HCT116 (cell line): Measurements from ENCODE around the gene JSRP1.

Source experiments
- EZH2 ChIP-seq: fragments of 200-600 bp; sonication (generic); IDR thresholded peaks from 2 replicates; pipeline ENCODE4 v1.6.1; 2017; ENCODE audit warnings: antibody characterized with exemption, mixed run types
- EZH2phosphoT487 ChIP-seq: fragments of 200-600 bp; IDR thresholded peaks from 2 replicates; pipeline ENCODE4 v1.6.1; 2018; ENCODE audit warnings: antibody characterized with exemption, borderline replicate concordance
- POLR2A ChIP-seq: IDR thresholded peaks from 2 replicates; pipeline ENCODE4 v1.7.0; 2011; ENCODE audit warnings: borderline replicate concordance; ENCODE audit not compliant: insufficient read depth, insufficient read length; ENCODE audit errors: extremely low read depth
- POLR2AphosphoS5 ChIP-seq: IDR thresholded peaks from 2 replicates; pipeline ENCODE4 v1.6.1; 2011; ENCODE audit warnings: mild to moderate bottlenecking, low read depth, low read length, moderate library complexity
- SP1 ChIP-seq: IDR thresholded peaks from 2 replicates; pipeline ENCODE4 v1.6.1; 2012; ENCODE audit warnings: low read depth
- YY1 ChIP-seq: IDR thresholded peaks from 2 replicates; pipeline ENCODE4 v1.6.1; 2011; ENCODE audit warnings: low read length, low read depth, moderate library complexity, mild to moderate bottlenecking; ENCODE audit not compliant: insufficient replicate concordance; ENCODE audit errors: extremely low read depth
- ZFX ChIP-seq: fragments of 450-650 bp; IDR thresholded peaks from 2 replicates; pipeline ENCODE4 v1.6.1; 2017
- ZNF274 ChIP-seq: fragments of 200-500 bp; sonication (Bioruptor generic); IDR thresholded peaks from 2 replicates; pipeline ENCODE4 v1.6.1; 2014; ENCODE audit warnings: mild to moderate bottlenecking, low read depth, low read length, inconsistent platforms
- TF ChIP-seq, protein P1 (sequence below): IDR thresholded peaks from 2 replicates; pipeline ENCODE4 v1.6.1; 2011; ENCODE audit warnings: mild to moderate bottlenecking, low read length, moderate library complexity; ENCODE audit not compliant: insufficient replicate concordance; ENCODE audit errors: extremely low read depth
- TF ChIP-seq, protein P2 (sequence below), 3 experiments: fragments of 200-600 bp in 1 of 3; sonication (generic) in 1 of 3; IDR thresholded peaks in 2 of 3; conservative IDR thresholded peaks in 1 of 3; 2 replicates each; pipeline ENCODE4 v1.5.1; 2012 to 2017; ENCODE audit warnings: low read depth in 2 of 3, low read length in 2 of 3, antibody characterized with exemption in 1 of 3, borderline replicate concordance in 1 of 3, control low read depth in 1 of 3, mild to moderate bottlenecking in 1 of 3, mixed read lengths in 1 of 3, mixed run types in 1 of 3, moderate library complexity in 1 of 3; ENCODE audit not compliant: insufficient read depth in 1 of 3
- TF ChIP-seq, protein P3 (sequence below): IDR thresholded peaks from 2 replicates; pipeline ENCODE4 v1.6.1; 2012
- TF ChIP-seq, protein P4 (sequence below): IDR thresholded peaks from 2 replicates; pipeline ENCODE4 v1.6.1; 2012; ENCODE audit warnings: low read depth
- TF ChIP-seq, protein P5 (sequence below): IDR thresholded peaks from 2 replicates; pipeline ENCODE4 v1.6.1; 2012

DNA sequence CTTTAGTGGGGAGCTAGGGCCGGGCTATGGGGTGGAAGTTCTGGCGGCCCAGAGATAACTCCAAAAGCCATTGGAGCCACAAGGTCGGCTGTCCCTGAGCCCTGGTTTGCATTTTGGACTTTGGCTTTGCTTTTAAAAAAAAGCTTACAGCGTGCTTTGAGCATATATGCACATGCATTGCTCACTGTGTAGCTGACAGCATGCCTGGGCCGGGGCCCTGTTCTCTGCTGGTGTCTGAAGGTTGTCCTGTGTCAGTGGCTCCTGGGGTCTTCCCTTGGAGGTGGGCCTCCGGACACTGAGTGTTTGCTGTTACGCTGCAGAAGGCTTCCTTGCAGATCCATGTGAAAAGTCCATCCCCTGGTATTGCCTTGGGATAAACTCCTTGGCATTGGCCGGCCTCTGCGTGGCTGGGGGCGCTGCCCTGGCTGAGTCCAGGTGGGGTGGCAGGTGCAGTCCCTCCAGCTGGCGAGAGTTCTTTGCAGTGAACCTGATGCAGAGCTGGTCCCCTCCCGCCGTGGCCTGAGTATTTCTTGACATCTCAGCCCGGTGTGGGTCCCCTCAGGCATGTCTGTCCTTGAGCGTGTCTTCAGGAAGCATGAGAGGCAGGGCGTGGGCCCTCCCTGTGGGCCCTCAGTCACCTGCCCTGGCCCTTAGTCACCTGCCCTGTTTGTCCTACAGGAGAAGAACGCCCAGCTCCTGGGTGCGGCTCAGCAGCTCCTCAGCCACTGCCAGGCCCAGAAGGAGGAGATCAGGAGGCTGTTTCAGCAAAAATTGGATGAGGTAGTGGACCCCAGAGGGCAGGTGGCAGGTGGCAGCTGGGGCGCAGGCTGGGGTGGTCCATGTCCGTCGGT, 43.1 kb downstream of the JSRP1 start:
- TF ChIP-seq, protein P1, sequence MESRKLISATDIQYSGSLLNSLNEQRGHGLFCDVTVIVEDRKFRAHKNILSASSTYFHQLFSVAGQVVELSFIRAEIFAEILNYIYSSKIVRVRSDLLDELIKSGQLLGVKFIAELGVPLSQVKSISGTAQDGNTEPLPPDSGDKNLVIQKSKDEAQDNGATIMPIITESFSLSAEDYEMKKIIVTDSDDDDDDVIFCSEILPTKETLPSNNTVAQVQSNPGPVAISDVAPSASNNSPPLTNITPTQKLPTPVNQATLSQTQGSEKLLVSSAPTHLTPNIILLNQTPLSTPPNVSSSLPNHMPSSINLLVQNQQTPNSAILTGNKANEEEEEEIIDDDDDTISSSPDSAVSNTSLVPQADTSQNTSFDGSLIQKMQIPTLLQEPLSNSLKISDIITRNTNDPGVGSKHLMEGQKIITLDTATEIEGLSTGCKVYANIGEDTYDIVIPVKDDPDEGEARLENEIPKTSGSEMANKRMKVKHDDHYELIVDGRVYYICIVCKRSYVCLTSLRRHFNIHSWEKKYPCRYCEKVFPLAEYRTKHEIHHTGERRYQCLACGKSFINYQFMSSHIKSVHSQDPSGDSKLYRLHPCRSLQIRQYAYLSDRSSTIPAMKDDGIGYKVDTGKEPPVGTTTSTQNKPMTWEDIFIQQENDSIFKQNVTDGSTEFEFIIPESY, result no peak
- TF ChIP-seq, protein P2, sequence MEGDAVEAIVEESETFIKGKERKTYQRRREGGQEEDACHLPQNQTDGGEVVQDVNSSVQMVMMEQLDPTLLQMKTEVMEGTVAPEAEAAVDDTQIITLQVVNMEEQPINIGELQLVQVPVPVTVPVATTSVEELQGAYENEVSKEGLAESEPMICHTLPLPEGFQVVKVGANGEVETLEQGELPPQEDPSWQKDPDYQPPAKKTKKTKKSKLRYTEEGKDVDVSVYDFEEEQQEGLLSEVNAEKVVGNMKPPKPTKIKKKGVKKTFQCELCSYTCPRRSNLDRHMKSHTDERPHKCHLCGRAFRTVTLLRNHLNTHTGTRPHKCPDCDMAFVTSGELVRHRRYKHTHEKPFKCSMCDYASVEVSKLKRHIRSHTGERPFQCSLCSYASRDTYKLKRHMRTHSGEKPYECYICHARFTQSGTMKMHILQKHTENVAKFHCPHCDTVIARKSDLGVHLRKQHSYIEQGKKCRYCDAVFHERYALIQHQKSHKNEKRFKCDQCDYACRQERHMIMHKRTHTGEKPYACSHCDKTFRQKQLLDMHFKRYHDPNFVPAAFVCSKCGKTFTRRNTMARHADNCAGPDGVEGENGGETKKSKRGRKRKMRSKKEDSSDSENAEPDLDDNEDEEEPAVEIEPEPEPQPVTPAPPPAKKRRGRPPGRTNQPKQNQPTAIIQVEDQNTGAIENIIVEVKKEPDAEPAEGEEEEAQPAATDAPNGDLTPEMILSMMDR (IDR thresholded peaks at IDR 0.05 in 2 of 3, conservative IDR thresholded peaks at IDR 0.05 in 1 of 3; ENCODE audit: borderline replicate concordance in 1 of 3, insufficient read depth in 1 of 3, low read depth in 2 of 3, low read length in 2 of 3), result no peak
- TF ChIP-seq POLR2AphosphoS5 (no peak), ZNF274 (no peak), SP1 (no peak), EZH2 (no peak), POLR2A (no peak), YY1 (no peak), ZFX (no peak), EZH2phosphoT487 (no peak)
- TF ChIP-seq, protein P3, sequence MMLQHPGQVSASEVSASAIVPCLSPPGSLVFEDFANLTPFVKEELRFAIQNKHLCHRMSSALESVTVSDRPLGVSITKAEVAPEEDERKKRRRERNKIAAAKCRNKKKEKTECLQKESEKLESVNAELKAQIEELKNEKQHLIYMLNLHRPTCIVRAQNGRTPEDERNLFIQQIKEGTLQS, result no peak
- TF ChIP-seq, protein P4, sequence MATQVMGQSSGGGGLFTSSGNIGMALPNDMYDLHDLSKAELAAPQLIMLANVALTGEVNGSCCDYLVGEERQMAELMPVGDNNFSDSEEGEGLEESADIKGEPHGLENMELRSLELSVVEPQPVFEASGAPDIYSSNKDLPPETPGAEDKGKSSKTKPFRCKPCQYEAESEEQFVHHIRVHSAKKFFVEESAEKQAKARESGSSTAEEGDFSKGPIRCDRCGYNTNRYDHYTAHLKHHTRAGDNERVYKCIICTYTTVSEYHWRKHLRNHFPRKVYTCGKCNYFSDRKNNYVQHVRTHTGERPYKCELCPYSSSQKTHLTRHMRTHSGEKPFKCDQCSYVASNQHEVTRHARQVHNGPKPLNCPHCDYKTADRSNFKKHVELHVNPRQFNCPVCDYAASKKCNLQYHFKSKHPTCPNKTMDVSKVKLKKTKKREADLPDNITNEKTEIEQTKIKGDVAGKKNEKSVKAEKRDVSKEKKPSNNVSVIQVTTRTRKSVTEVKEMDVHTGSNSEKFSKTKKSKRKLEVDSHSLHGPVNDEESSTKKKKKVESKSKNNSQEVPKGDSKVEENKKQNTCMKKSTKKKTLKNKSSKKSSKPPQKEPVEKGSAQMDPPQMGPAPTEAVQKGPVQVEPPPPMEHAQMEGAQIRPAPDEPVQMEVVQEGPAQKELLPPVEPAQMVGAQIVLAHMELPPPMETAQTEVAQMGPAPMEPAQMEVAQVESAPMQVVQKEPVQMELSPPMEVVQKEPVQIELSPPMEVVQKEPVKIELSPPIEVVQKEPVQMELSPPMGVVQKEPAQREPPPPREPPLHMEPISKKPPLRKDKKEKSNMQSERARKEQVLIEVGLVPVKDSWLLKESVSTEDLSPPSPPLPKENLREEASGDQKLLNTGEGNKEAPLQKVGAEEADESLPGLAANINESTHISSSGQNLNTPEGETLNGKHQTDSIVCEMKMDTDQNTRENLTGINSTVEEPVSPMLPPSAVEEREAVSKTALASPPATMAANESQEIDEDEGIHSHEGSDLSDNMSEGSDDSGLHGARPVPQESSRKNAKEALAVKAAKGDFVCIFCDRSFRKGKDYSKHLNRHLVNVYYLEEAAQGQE, result no peak
- TF ChIP-seq, protein P5, sequence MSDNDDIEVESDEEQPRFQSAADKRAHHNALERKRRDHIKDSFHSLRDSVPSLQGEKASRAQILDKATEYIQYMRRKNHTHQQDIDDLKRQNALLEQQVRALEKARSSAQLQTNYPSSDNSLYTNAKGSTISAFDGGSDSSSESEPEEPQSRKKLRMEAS, result no peak
